Tibial nerve (tissue), 4 donors: Measurements from ENCODE around the gene CNTNAP4. TPM values are rescaled to one million over a fixed set of nuclear protein-coding genes. Genes with fewer than 3 reads are reported as not detected.

Experiments used
- DNase-seq, 2 donors: peaks; one replicate each; pipeline ENCODE4 v3.0.0-alpha.2; 2019; ENCODE audit warnings: low spot score in 2 of 2
- H3K27ac ChIP-seq, 4 donors: fragments of 200-600 bp; sonication (generic) in 3 of 4; one replicate each; pipeline ENCODE4 v1.5.1; 2017 to 2019; ENCODE audit warnings: mild to moderate bottlenecking in 1 of 4
- H3K27me3 ChIP-seq, 2 donors: fragments of 200-600 bp; sonication (generic) in 1 of 2; one replicate each; pipeline versions ENCODE4 v1.5.1 to v1.6.0; 2017 to 2019
- H3K36me3 ChIP-seq, 3 donors: fragments of 200-600 bp; sonication (generic); one replicate each; pipeline ENCODE4 v1.5.1; 2018 to 2019
- H3K4me1 ChIP-seq, 4 donors: fragments of 200-600 bp; sonication (generic) in 3 of 4; one replicate each; pipeline ENCODE4 v1.5.1; 2017 to 2019
- H3K4me3 ChIP-seq, 4 donors: fragments of 200-600 bp; sonication (generic) in 3 of 4; one replicate each; pipeline ENCODE4 v1.5.1; 2017 to 2019; ENCODE audit warnings: mild to moderate bottlenecking in 1 of 4, moderate library complexity in 1 of 4
- H3K9me3 ChIP-seq, 4 donors: fragments of 200-600 bp; sonication (generic) in 3 of 4; one replicate each; pipeline ENCODE4 v1.5.1; 2017 to 2019
- CTCF ChIP-seq, 5 experiments: fragments of 200-600 bp in 3 of 5; fragments of 450-650 bp in 2 of 5; sonication (generic) in 3 of 5; IDR thresholded peaks; one replicate each; pipeline ENCODE4 v1.5.1; 2016 to 2019; ENCODE audit warnings: antibody characterized with exemption in 5 of 5, mild to moderate bottlenecking in 3 of 5, moderate library complexity in 2 of 5
- EP300 ChIP-seq, 2 donors: sonication (generic); formaldehyde crosslinking; IDR thresholded peaks; one replicate each; pipeline ENCODE4 v1.6.1; 2017; ENCODE audit warnings: antibody characterized with exemption in 2 of 2, mild to moderate bottlenecking in 1 of 2
- POLR2A ChIP-seq, 2 donors: fragments of 450-650 bp; IDR thresholded peaks; one replicate each; pipeline ENCODE4 v1.6.1; 2017; ENCODE audit warnings: antibody characterized with exemption in 2 of 2, mild to moderate bottlenecking in 2 of 2, moderate library complexity in 2 of 2
- WGBS, 2 donors: methylation state at CpG; one replicate each; pipeline ENCODE4 v1.1.5; 2018; 5-methylcytosine and 5-hydroxymethylcytosine counted together
- total RNA-seq, 4 donors: library from RNA; depleted of rRNA; stranded (reverse); fragments of >200 nt; gene quantifications; one replicate each; pipeline ENCODE4 v1.1.0, GENCODE V29; 2016

The CNTNAP4 gene
- total RNA-seq, 4 donors from 2014 or later: 0.22 to 0.30 TPM; not detected in 2

- TF ChIP-seq CTCF (IDR thresholded peaks at IDR 0.05) (no peak), POLR2A (IDR thresholded peaks at IDR 0.05) (no peak), EP300 (IDR thresholded peaks at IDR 0.05) (no peak)
- Histone ChIP-seq H3K27me3 (no peaks in the 10 kb centered on the region), H3K4me1 (no peaks in the 10 kb centered on the region), H3K27ac (no peak overlapping the region), H3K4me3 (no peak overlapping the region), H3K36me3 (no peaks in the 10 kb centered on the region), H3K9me3 (no peaks in the 10 kb centered on the region)
- WGBS, 2 donors: 79 to 89% methylated on average over 2 of the region's 2 CpGs
- DNase-seq: no peak
Observed at GRCh38 chr16:76459111-76459510, 181.9 kb downstream of the CNTNAP4 start.

- TF ChIP-seq POLR2A (IDR thresholded peaks at IDR 0.05) (no peak), CTCF (IDR thresholded peaks at IDR 0.05) (no peak), EP300 (IDR thresholded peaks at IDR 0.05) (no peak)
- Histone ChIP-seq H3K27me3 (no peaks in the 10 kb centered on the region), H3K36me3 (no peaks in the 10 kb centered on the region), H3K27ac (no peak overlapping the region), H3K4me1 (no peaks in the 10 kb centered on the region), H3K9me3 (no peaks in the 10 kb centered on the region), H3K4me3 (no peak overlapping the region)
- no peak for DNase-seq
- 84 to 87% methylated on average over 8 of the region's 8 CpGs for WGBS, 2 donors
Observed at GRCh38 chr16:76461836-76462235, 184.6 kb downstream of the CNTNAP4 start.

GRCh38 chr16:76464955-76465620 is 187.9 kb downstream of the CNTNAP4 start:
- Histone ChIP-seq H3K9me3 (no peaks in the 10 kb centered on the region), H3K27ac (no peak overlapping the region), H3K36me3 (no peaks in the 10 kb centered on the region), H3K27me3 (no peaks in the 10 kb centered on the region), H3K4me3 (no peak overlapping the region), H3K4me1 (no peaks in the 10 kb centered on the region)
- TF ChIP-seq EP300 (IDR thresholded peaks at IDR 0.05): no peak
- TF ChIP-seq POLR2A (IDR thresholded peaks at IDR 0.05): no peak
- TF ChIP-seq CTCF (IDR thresholded peaks at IDR 0.05): no peak
- WGBS, 2 donors: 84 to 89% methylated on average over 3 of the region's 3 CpGs
- DNase-seq: no peak

GRCh38 chr16:76466871-76467270 is 189.7 kb downstream of the CNTNAP4 start:
- no peak for TF ChIP-seq EP300 (IDR thresholded peaks at IDR 0.05)
- TF ChIP-seq POLR2A (IDR thresholded peaks at IDR 0.05): no peak
- no peak for TF ChIP-seq CTCF (IDR thresholded peaks at IDR 0.05)
- H3K27ac ChIP-seq: no peak overlapping the region
- no peak overlapping the region for H3K4me3 ChIP-seq
- H3K9me3 ChIP-seq: no peaks in the 10 kb centered on the region
- H3K27me3 ChIP-seq: no peaks in the 10 kb centered on the region
- no peak for DNase-seq
- H3K36me3 ChIP-seq: no peaks in the 10 kb centered on the region
- H3K4me1 ChIP-seq: no peaks in the 10 kb centered on the region

- no peak overlapping the region for H3K4me3 ChIP-seq
- H3K27ac ChIP-seq: no peak overlapping the region
- no peak for DNase-seq
- TF ChIP-seq EP300 (IDR thresholded peaks at IDR 0.05): no peak
- TF ChIP-seq CTCF (IDR thresholded peaks at IDR 0.05): no peak
- TF ChIP-seq POLR2A (IDR thresholded peaks at IDR 0.05): no peak
- WGBS, 2 donors: 77 to 88% methylated on average over 2 of the region's 2 CpGs
- peaks cover 0 to 4% (median 0%) of the 10 kb centered on the region in 4 donors for H3K4me1 ChIP-seq
- H3K36me3 ChIP-seq: no peaks in the 10 kb centered on the region
- H3K9me3 ChIP-seq: no peaks in the 10 kb centered on the region
- H3K27me3 ChIP-seq: no peaks in the 10 kb centered on the region
Observed at GRCh38 chr16:76474048-76474447, 196.8 kb downstream of the CNTNAP4 start.
